K562 (cell line): ENCODE data around the gene SLC35G6. TPM values are rescaled to one million over a fixed set of nuclear protein-coding genes. Genes with fewer than 3 reads are reported as not detected.

ENCODE experiments used
- ATAC-seq: fragments of 200-7000 bp; cut with Tn5 transposase; 3 replicates; pipeline ENCODE4 v1.9.1; 2020; ENCODE audit warnings: moderate library complexity
- BruUV-seq: library from RNA; stranded (reverse); fragments of 400-500 nt; replicated peaks from 2 replicates; lab custom pipeline; 2021; lab: Mats Ljungman, UMichigan
- CTCF ChIA-PET: fragments of 300-600 bp; formaldehyde crosslinking; extraction: SDS; loops from one replicate; lab custom pipeline; 2021; ENCODE audit warnings: low intra/inter-chr PET ratio; lab: Yijun Ruan, JAX
- POLR2A ChIA-PET: fragments of 300-600, 350-650 bp; sonication (Branson Sonifier 250); formaldehyde crosslinking; extraction: SDS; loops from one replicate; lab custom pipeline; 2021; ENCODE audit warnings: antibody characterized with exemption, inconsistent platforms; lab: Yijun Ruan, JAX
- DNase-seq, 4 experiments: peaks; one replicate each; pipeline versions ENCODE4 v3.0.0 to v3.0.0-alpha.2; 2011 to 2018; ENCODE audit warnings: low spot score in 3 of 4, mixed read lengths in 3 of 4; ENCODE audit errors: extremely low read depth in 1 of 4
- FAIRE-seq: peaks from 2 replicates; lab custom pipeline; 2011; peaks lifted over from hg19 to GRCh38; lab: Jason Lieb, UNC
- H2AFZ ChIP-seq: 2 replicates; pipeline ENCODE4 v1.6.0; 2011; ENCODE audit warnings: low read depth, low read length, control low read depth, inconsistent platforms
- H3K27ac ChIP-seq: fragments of 200-600 bp; 3 replicates; pipeline ENCODE4 v1.8.0; 2011; ENCODE audit warnings: low read depth, mild to moderate bottlenecking, control low read depth, inconsistent platforms, low read length, moderate library complexity, mixed read lengths; ENCODE audit errors: extremely low read depth
- H3K27me3 ChIP-seq, 2 experiments: fragments of 300-600 bp in 1 of 2; 2 replicates in 1 of 2; 3 replicates in 1 of 2; pipeline versions ENCODE4 v1.6.0 to v1.8.0; 2011; ENCODE audit warnings: inconsistent platforms in 2 of 2, low read length in 2 of 2, mild to moderate bottlenecking in 1 of 2, mixed read lengths in 1 of 2, moderate library complexity in 1 of 2; ENCODE audit not compliant: control insufficient read depth in 2 of 2, insufficient read depth in 2 of 2
- H3K36me3 ChIP-seq: fragments of 300-600 bp; 3 replicates; pipeline ENCODE4 v1.8.0; 2011; ENCODE audit warnings: mild to moderate bottlenecking, low read length, inconsistent platforms; ENCODE audit not compliant: control insufficient read depth, insufficient read depth
- H3K4me1 ChIP-seq, 2 experiments: fragments of 200-600 bp in 1 of 2; replicated peaks in 1 of 2; 2 replicates in 1 of 2; 3 replicates in 1 of 2; pipeline versions ENCODE4 v1.5.1 to v1.8.0; 2011; ENCODE audit warnings: inconsistent platforms in 2 of 2, low read length in 2 of 2, mild to moderate bottlenecking in 1 of 2, mixed read lengths in 1 of 2, moderate library complexity in 1 of 2; ENCODE audit not compliant: control insufficient read depth in 2 of 2, insufficient read depth in 2 of 2
- H3K4me2 ChIP-seq: 2 replicates; pipeline ENCODE4 v1.6.1; 2011; ENCODE audit warnings: low read length, control low read depth, inconsistent platforms, mixed read lengths; ENCODE audit not compliant: insufficient read depth
- H3K4me3 ChIP-seq: fragments of 200-600 bp; sonication (generic), shearing (Covaris generic); 2 replicates; pipeline ENCODE4 v1.5.1; 2016; ENCODE audit warnings: control low read depth, inconsistent platforms
- H3K79me2 ChIP-seq: fragments of 200-600 bp; 3 replicates; pipeline ENCODE4 v1.8.0; 2011; ENCODE audit warnings: low read length, inconsistent platforms; ENCODE audit not compliant: control insufficient read depth, insufficient read depth
- H3K9ac ChIP-seq, 2 experiments: 2 replicates each; pipeline versions ENCODE4 v1.6.0 to v1.6.1; 2011; ENCODE audit warnings: low read depth in 2 of 2, low read length in 2 of 2, control low read depth in 1 of 2, inconsistent platforms in 1 of 2, mild to moderate bottlenecking in 1 of 2, mixed read lengths in 1 of 2; ENCODE audit not compliant: insufficient read depth in 1 of 2
- H3K9me1 ChIP-seq: one replicate; pipeline ENCODE4 v1.6.0; 2011; ENCODE audit warnings: inconsistent platforms, mild to moderate bottlenecking, low read length, moderate library complexity; ENCODE audit not compliant: control insufficient read depth, insufficient read depth
- H3K9me3 ChIP-seq: replicated peaks from 2 replicates; pipeline ENCODE4 v1.5.1; 2011; ENCODE audit warnings: low read depth, low read length, inconsistent platforms; ENCODE audit not compliant: control insufficient read depth, insufficient read depth
- H4K20me1 ChIP-seq: replicated peaks from 2 replicates; pipeline ENCODE4 v1.6.1; 2011; ENCODE audit warnings: low read length, inconsistent platforms, mixed read lengths; ENCODE audit not compliant: control insufficient read depth, insufficient read depth
- ARID1B ChIP-seq: fragments of 450-650 bp; IDR thresholded peaks from 2 replicates; pipeline ENCODE4 v1.6.1; 2016; ENCODE audit warnings: antibody characterized with exemption, mild to moderate bottlenecking, inconsistent platforms
- BCLAF1 ChIP-seq, 2 experiments: fragments of 450-650 bp in 1 of 2; IDR thresholded peaks; 2 replicates each; pipeline ENCODE4 v1.6.1; 2011 to 2017; ENCODE audit warnings: low read depth in 2 of 2, antibody characterized with exemption in 1 of 2, borderline replicate concordance in 1 of 2, low read length in 1 of 2, mild to moderate bottlenecking in 1 of 2, mixed read lengths in 1 of 2; ENCODE audit not compliant: control insufficient read depth in 1 of 2
- CREB3L1 ChIP-seq: fragments of 450-650 bp; IDR thresholded peaks from 2 replicates; pipeline ENCODE4 v1.6.1; 2014; ENCODE audit warnings: low read depth, mild to moderate bottlenecking, moderate library complexity, borderline replicate concordance
- E2F1 ChIP-seq: sonication (generic); formaldehyde crosslinking; IDR thresholded peaks from 2 replicates; pipeline ENCODE4 v1.8.1; 2023; ENCODE audit warnings: mild to moderate bottlenecking, missing genetic modification reagents, moderate library complexity
- EWSR1 ChIP-seq: fragments of 450-650 bp; IDR thresholded peaks from 2 replicates; pipeline ENCODE4 v1.6.1; 2018; ENCODE audit warnings: borderline replicate concordance, mild to moderate bottlenecking, low read depth, moderate library complexity; ENCODE audit not compliant: partially characterized antibody
- MAFK ChIP-seq: IDR thresholded peaks from 2 replicates; pipeline ENCODE4 v1.6.1; 2011; ENCODE audit warnings: low read length, improper control_type of control experiment
- NFIC ChIP-seq: fragments of 450-650 bp; IDR thresholded peaks from 2 replicates; pipeline ENCODE4 v1.6.1; 2017; ENCODE audit warnings: mild to moderate bottlenecking, inconsistent platforms
- TGIF2 ChIP-seq: sonication (generic); formaldehyde crosslinking; IDR thresholded peaks from 2 replicates; pipeline ENCODE4 v1.8.1; 2022; ENCODE audit warnings: mild to moderate bottlenecking, missing genetic modification reagents, moderate library complexity
- VEZF1 ChIP-seq: fragments of 200-800 bp; sonication (Bioruptor generic); IDR thresholded peaks from 2 replicates; pipeline ENCODE4 v1.6.1; 2017; ENCODE audit warnings: missing genetic modification characterization, missing compliant biosample characterization
- WGBS: fragments of 100-300 bp; shearing (Covaris generic); methylation state at CpG from one replicate; pipeline ENCODE4 v1.1.6; 2016; ENCODE audit warnings: low coverage, mixed read lengths; ENCODE audit not compliant: insufficient coverage; ENCODE audit errors: missing lambda C conversion rate; 5-methylcytosine and 5-hydroxymethylcytosine counted together
- in situ Hi-C: fragments of 300-500 bp; cut with MboI; formaldehyde crosslinking; loops from 4 replicates; pipeline ENCODE4 v1.15.0; 2018; ENCODE audit warnings: inconsistent platforms, mixed read lengths
- intact Hi-C: fragments of 100-400 bp; cut with micrococcal nuclease; formaldehyde crosslinking; loops from 2 replicates; pipeline ENCODE4 v1.14.2; 2022
- polyA plus RNA-seq, 8 experiments: library from polyadenylated mRNA; depleted of rRNA in 4 of 8; stranded (reverse) in 5 of 8; unstranded in 3 of 8; fragments of >200 nt; fragmentation: Nextera tagmentation in 2 of 8; fragmentation: Illumina TruSeq in 1 of 8; extraction: Ambion mirVana in 2 of 8; extraction: Trizol in 1 of 8; gene quantifications; 2 replicates each; pipeline versions ENCODE4 v1.2.1 to v1.2.3, GENCODE V29; 2011 to 2014; ENCODE audit warnings: inconsistent platforms in 1 of 8, missing spikeins in 1 of 8
- total RNA-seq, 7 experiments: library from RNA; depleted of rRNA in 6 of 7; stranded (reverse); fragments of >200 nt in 6 of 7; fragmentation: Illumina TruSeq in 2 of 7; extraction: Trizol in 2 of 7; gene quantifications; 2 replicates each; pipeline versions ENCODE4 v1.2.1 to v1.2.3, GENCODE V29; 2011 to 2021; ENCODE audit warnings: low replicate concordance in 1 of 7

The SLC35G6 gene
- total and polyA plus RNA-seq, 9 of the 15 experiments (the other 6 are each of a cell fraction or from before 2014, with no cell fraction given): not detected

- no peak for TF ChIP-seq E2F1 (CRISPR knock-in tag)
- TF ChIP-seq ARID1B: no peak
- TF ChIP-seq NFIC: no peak
- peak; percentile 59; the same call in 1 of the 2 replicates for TF ChIP-seq VEZF1 (CRISPR knock-in tag)
These were observed 43.2 kb upstream of the SLC35G6 start (continued) for GRCh38 chr17:7437950-7438614.

- FAIRE-seq: no peak
- Histone ChIP-seq H3K27ac (no peak overlapping the region), H3K9ac (peak overlapping the region; percentile 68 to 92; a peak in 3 of 4 replicates), H2AFZ (peak overlapping the region; percentile 89), H3K4me1 (peaks cover 20 to 69% of the 10 kb centered on the region in 2 experiments; a peak in 4 of 5 replicates), H3K4me2 (peak overlapping the region; percentile 76), H3K9me3 (no peaks in the 10 kb centered on the region), H3K9me1 (peaks cover 3% of the 10 kb centered on the region), H3K27me3 (no peaks in the 10 kb centered on the region), H3K4me3 (peak overlapping the region; percentile 52), H4K20me1 (no peaks in the 10 kb centered on the region), H3K36me3 (no peaks in the 10 kb centered on the region), H3K79me2 (peaks cover 7% of the 10 kb centered on the region; the same call in 2 of the 3 replicates)
- DNase-seq: no peak
- intact Hi-C loops (loop anchor here (5.0 kb wide), 2 partner anchors 37 to 43 kb away; partner anchors contain the start of genes POLR2A, SLC35G6 and TMEM256), in situ Hi-C loops (no loop called here)
- no peak for ATAC-seq
- 64% methylated on average over 9 of the region's 11 CpGs for WGBS
- BruUV-seq: TSS peak; percentile 23
- ChIA-PET CTCF (no interaction called here), POLR2A (interaction anchor here (1.0 to 4.2 kb wide), 3 partner anchors 15 to 85 kb away, joined by 3 to 21 read pairs (median 3); partner anchors contain the start of gene POLR2A)
- TF ChIP-seq BCLAF1 (IDR thresholded peaks at IDR 0.05; ENCODE audit: borderline replicate concordance in 1 of 2, control insufficient read depth in 1 of 2, low read depth in 2 of 2, low read length in 1 of 2) (no peak), MAFK (no peak), EWSR1 (no peak), TGIF2 (CRISPR knock-in tag) (no peak), CREB3L1 (no peak)
These were observed 42.4 kb upstream of the SLC35G6 start for GRCh38 chr17:7438656-7439460.
